Glomerular visceral epithelial cell (primary cell): ENCODE results near the gene POFUT2.
A peak's percentile ranks its signal among the peaks of the same experiment; 100 is the strongest.

Experiments
- DNase-seq: peaks from one replicate; pipeline ENCODE4 v3.0.0-alpha.2; 2016; ENCODE audit errors: extremely low spot score

Gene POFUT2

GRCh38 chr21:45262616-45263015 lies 25.1 kb downstream of the POFUT2 start:
- DNase-seq = no peak

DNA sequence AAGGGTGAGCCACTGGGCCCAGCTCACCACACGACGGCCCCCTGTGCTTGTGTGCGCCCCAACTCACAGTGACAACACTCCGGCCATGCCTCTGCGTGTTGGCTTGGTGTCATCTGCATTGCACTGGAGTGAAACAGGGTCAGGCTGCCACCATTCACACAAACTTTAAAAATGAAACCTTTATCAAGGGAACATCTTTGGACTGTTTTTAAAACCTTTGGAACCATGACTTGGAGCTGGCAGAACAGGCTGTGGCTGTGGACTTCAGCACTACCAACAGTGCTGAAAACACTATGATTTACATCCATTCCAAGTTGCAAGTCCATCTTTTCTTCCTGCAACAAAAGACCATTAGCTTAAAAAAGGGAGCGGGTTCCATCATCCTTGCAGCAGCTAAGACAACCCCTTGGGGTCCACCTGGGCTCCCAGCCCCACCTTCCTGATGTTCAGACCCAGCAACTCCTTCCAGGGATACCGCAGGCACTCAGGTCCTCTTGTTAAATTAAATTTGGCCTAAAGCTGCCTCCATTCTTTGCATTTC lies 25.6 kb downstream of the POFUT2 start:
- DNase-seq = no peak

GRCh38 chr21:45261093-45261492 lies 26.6 kb downstream of the POFUT2 start:
- no peak for DNase-seq

- no peak for DNase-seq
Measured at GRCh38 chr21:45260191-45260825, 27.4 kb downstream of the POFUT2 start.

- DNase-seq = no peak
Measured at GRCh38 chr21:45259206-45259840, 28.4 kb downstream of the POFUT2 start.

GRCh38 chr21:45258466-45258865 lies 29.2 kb downstream of the POFUT2 start:
- peak; percentile 26 for DNase-seq

GRCh38 chr21:45257673-45258341 lies 29.9 kb downstream of the POFUT2 start:
- no peak for DNase-seq

DNA sequence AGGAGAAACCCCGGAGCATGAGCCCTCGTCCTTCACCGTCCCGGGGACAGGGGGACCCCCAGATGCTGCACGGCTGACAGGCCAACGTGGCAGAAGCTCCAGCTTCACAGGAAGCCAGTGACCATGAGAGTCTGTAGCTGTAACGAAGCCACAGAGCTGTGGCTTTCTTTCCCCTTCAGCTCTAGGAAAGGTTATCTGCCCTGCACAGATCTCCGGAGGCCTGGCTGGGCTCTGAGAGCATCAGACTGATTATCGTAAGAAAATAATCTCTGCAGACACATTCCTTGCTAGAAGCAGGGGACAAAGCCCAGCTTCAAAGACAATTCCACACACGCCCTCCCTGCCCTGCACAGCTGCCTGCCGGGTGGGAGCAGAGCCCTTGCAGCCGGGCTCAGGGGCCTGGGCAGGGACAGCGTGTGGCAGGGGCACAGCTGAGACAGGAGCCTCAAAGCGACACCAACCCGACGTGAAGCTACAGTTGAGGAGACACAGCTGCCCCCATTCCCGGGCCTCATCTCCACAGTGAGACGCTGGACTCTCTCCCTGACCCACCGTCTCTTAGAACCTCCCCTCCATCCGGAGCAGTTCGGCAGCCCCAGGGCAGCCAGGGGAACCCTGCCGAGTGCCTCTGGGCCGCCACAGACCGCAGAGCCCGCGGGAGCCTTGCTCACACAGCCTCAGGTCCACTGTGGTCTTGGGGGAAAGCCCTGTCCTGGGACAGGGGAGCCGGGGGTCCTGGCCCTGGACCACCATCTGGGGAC lies 30.6 kb downstream of the POFUT2 start:
- DNase-seq = no peak

DNA sequence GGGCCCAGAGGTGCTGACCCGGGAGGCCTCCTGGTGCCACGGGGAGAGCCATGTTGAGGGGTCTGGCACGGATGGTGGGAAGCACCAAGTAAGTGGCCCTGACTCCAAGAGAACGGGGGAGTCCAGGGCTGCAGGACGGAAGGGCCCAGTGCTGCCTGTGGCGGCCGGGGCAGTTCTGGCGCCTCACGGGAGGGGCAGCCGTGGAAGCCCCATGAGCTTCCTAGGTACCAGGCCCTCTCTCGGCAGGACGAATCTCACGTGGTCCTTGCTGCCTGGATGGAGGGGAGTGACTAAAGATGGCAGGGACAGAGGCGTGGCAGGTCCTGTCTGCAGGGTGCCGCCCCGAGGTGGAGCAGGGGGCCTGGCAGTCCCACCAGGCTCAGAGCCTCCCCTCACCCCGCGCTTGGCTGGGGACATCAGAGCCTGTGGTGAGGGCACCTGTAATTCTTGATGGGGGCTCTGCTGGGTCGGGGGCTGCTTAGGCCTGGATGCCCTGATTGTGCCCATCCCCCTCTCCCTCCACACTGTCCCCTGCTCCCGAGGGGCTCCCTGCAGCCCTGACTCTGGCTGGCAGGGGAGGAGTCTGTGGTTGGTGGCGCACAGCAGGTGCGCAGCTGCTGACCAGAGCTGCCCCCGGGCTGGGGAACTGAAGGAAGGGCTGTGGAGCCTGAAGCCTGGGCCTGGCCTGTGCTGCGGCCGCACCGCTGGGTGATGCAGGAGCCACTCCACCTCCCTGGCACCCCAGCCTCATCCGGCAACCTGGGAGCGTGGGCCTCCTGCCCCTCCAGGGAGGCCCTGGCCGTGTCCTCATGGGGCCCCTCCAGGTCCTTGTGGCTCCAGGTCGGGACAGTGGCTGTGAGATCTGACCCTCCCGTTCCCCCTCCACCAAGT lies 31.4 kb downstream of the POFUT2 start:
- DNase-seq = no peak

DNA sequence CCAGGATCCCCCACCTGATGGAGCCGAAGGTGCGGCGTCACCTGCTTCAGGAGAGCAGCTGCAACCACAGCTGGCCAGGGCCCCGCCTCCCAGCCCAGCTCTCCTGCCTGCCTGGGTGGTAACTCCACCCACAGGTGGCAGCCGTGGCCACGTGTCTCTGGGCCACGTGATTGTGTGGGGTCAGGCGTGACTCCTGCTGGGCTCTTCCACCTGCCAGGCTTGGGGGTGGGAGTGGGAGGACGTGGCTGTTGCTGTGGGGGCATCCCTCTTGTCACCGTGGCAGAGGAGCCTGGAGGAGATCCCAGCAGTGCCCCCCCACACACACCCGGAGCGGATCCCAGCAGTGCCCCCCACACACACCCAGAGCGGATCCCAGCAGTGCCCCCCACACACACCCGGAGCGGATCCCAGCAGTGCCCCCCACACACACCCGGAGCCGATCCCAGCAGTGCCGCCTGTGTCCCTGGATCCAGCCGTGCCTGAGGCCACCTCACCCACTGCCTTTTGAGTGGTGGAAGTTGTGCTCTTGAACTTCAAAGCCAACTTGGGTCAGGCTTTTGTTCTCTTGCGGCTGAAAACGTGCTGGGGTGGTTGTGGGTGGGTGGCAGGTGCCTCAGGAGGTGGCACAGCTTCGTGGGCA lies 32.2 kb downstream of the POFUT2 start:
- no peak for DNase-seq

DNA sequence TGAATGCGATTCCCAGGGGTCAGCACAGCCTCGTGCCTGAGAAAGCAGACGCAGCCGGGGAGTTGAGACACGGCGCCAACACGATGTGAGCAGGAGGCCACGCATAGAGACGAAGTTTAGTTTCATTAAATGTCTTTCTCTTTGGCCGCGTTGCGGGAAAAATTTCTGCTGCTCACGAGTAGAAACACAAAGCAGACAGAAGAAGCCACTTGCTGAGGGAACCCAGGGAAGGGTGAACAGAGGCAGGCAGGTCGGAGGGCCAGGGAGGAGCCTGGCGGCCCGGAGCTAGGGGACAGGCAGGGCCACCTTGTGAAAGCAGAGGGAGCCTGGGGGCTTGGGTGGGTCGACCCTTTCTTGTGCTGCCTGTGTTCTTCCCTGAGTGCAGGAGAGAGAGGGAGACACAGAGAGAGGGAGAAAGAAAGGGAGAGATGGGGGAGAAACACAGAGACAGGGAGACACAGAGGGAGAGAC lies 33.2 kb downstream of the POFUT2 start:
- no peak for DNase-seq

DNA sequence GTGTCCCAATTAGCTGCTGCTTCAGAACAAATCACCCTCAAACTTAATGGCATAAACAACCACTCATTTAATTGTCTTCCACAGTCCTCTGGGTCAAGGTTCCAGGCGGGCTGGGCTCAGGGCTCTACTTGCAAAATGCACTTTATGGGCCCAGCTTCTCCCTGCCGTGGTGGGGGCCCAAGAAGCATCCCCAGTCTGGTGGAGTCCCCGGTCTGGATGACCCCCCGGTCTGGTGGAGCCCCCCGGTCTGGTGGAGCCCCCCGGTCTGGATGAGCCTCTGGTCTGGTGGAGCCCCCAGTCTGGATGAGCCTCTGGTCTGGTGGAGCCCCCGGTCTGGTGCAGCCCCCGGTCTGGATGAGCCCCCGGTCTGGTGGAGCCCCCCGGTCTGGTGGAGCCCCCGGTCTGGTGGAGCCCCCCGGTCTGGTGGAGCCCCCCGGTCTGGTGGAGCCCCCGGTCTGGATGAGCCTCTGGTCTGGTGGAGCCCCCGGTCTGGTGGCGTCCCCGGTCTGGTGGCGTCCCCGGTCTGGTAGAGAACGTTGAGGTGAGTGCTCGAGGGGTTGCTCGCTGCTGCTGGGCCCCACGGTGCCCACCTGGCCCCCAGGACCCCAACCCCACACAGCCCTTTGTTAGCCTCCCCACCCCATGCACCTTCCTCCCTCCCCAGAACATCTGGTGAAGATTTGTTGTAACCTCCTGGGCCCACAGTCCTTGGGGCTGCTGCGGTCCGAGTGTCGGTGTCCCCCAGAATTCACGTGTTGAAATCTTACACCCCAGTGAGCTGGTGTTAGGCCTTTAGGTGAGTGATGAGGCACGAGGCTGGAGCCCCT lies 33.8 kb downstream of the POFUT2 start:
- no peak for DNase-seq

GRCh38 chr21:45253180-45253579 lies 34.5 kb downstream of the POFUT2 start:
- DNase-seq = peak; percentile 20

DNA sequence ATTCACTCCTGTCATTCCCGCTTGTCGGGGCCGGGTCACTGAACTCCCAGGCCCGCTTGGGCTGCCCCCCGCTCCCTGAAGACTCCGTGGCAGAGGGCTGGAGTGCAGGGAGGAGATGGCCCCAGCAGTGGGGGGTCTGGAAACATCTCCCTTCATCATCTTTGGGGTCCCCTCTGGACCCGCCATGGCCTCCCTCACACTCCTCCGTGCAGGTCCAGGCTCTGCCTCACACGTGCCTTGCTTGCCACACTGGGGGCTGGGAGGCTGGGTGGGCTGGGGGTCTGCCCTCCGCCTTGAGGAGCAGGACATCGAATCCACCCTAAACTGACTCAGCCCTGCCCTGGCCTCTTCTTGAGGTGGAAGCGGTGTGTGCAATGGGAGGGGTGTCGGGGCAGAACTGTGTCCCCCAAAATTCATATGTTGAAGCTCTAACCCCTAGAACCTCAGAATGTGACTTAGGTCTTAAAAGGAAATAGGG lies 35.2 kb downstream of the POFUT2 start:
- no peak for DNase-seq

GRCh38 chr21:45251635-45252447 lies 35.9 kb downstream of the POFUT2 start:
- DNase-seq = no peak

GRCh38 chr21:45250914-45251634 lies 36.6 kb downstream of the POFUT2 start:
- DNase-seq = no peak

DNA sequence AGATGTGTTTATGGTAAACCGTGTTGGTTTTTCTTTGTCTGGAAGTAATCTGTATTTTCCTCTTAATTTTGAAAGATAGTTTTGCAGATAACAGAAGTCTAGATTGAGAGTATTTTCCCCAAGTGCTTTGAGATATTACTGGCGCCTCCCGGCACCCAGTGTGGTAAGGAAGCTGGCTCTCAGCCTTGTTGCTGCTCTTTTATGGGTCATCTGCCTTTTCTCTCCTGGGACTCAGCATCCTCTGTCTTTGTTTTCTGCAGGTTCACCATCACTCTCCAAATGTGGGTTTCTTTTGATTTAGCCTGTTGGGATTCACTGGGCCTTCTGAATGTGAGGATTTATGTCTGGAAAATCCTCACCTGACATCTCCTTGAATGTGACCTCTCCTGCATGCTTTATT lies 37.4 kb downstream of the POFUT2 start:
- no peak for DNase-seq

GRCh38 chr21:45249626-45250025 lies 38.1 kb downstream of the POFUT2 start:
- no peak for DNase-seq
